ENCODE results near the gene SDHA. TPM values are rescaled to one million over a fixed set of nuclear protein-coding genes. Genes with fewer than 3 reads are reported as not detected.

The SDHA gene
- total and polyA plus RNA-seq, 2 of the 13 experiments (the other 11 are each of a cell fraction or from before 2014, with no cell fraction given), result 185 to 240 TPM

GRCh38 chr5:257148-257547, 39.0 kb downstream of the SDHA start:
- no peaks in the 10 kb centered on the region for H3K79me2 ChIP-seq (ENCODE audit: insufficient read depth, low read length)
- no peaks in the 10 kb centered on the region for H3K4me1 ChIP-seq (ENCODE audit: insufficient read depth, low read length)
- H3K9ac ChIP-seq (ENCODE audit: insufficient read depth, low read depth, low read length), result no peak overlapping the region
- no peak for ATAC-seq
- FAIRE-seq, result no peak
- H4K20me1 ChIP-seq (ENCODE audit: insufficient read depth, low read length), result no peaks in the 10 kb centered on the region
- ChIA-PET POLR2A (interaction anchor here (3.3 kb wide), 1 partner anchor 14 kb away, joined by 13 read pairs; the partner anchor contains the start of gene PDCD6), CTCF (ENCODE audit: low intra/inter-chr PET ratio, low total read pairs) (no interaction called here)
- H3K27ac ChIP-seq (ENCODE audit: extremely low read length, insufficient read depth, low read length), result no peak overlapping the region
- no peak overlapping the region for H3K4me3 ChIP-seq (replicated peaks in 1 of 3; ENCODE audit: insufficient read depth in 1 of 3, low read depth in 2 of 3, low read length in 3 of 3)
- no TSS peak for BruUV-seq (replicated peaks)
- H3K27me3 ChIP-seq (ENCODE audit: control insufficient read depth in 1 of 2, insufficient read depth in 2 of 2, low read length in 2 of 2), result no peaks in the 10 kb centered on the region; a peak in 1 of 5 replicates
- TF ChIP-seq ZNF644 (CRISPR knock-in tag; IDR thresholded peaks at IDR 0.05; ENCODE audit: low read depth) (no peak), KLF15 (CRISPR knock-in tag; IDR thresholded peaks at IDR 0.05; ENCODE audit: borderline replicate concordance) (no peak), SALL1 (CRISPR knock-in tag; IDR thresholded peaks at IDR 0.05) (no peak), ZNF326 (CRISPR knock-in tag; IDR thresholded peaks at IDR 0.05; ENCODE audit: borderline replicate concordance) (no peak), REPIN1 (CRISPR knock-in tag; IDR thresholded peaks at IDR 0.05; ENCODE audit: borderline replicate concordance, low read depth) (no peak), SP2 (CRISPR knock-in tag; IDR thresholded peaks at IDR 0.05) (no peak), BCLAF1 (IDR thresholded peaks at IDR 0.05) (no peak), NCOA5 (CRISPR knock-in tag; IDR thresholded peaks at IDR 0.05) (no peak), NFKB2 (CRISPR knock-in tag; IDR thresholded peaks at IDR 0.05; ENCODE audit: borderline replicate concordance) (no peak), ZNF136 (CRISPR knock-in tag; IDR thresholded peaks at IDR 0.05; ENCODE audit: low read depth) (no peak), ZNF777 (CRISPR knock-in tag; IDR thresholded peaks at IDR 0.05) (no peak), E2F1 (CRISPR knock-in tag; IDR thresholded peaks at IDR 0.05) (no peak), HNRNPK (IDR thresholded peaks at IDR 0.05; ENCODE audit: low read depth, low read length, poor library complexity, severe bottlenecking) (no peak), ZFX (CRISPR knock-in tag; IDR thresholded peaks at IDR 0.05; ENCODE audit: low read depth) (no peak), TAF1 (CRISPR knock-in tag; IDR thresholded peaks at IDR 0.05) (no peak)
- intact Hi-C loops (cut with micrococcal nuclease; ENCODE audit: unreplicated experiment), result no loop called here
- H3K36me3 ChIP-seq (replicated peaks in 1 of 2; ENCODE audit: control insufficient read depth in 1 of 2, insufficient read depth in 2 of 2, low read length in 2 of 2), result peaks cover 3 to 22% of the 10 kb centered on the region in 2 experiments; a peak in 4 of 5 replicates
- H2AFZ ChIP-seq (ENCODE audit: low read length), result no peak overlapping the region
- no peak for DNase-seq (ENCODE audit: low spot score)
- no peaks in the 10 kb centered on the region for H3K9me3 ChIP-seq (ENCODE audit: low read length)
- H3K4me2 ChIP-seq (ENCODE audit: low read depth, low read length), result no peak overlapping the region
- in situ Hi-C loops (cut with HindIII; ENCODE audit: extremely low pct_ligation_motif_present, low pct_unique_long_range_greater_than_20kb), result no loop called here
- 100% methylated on average over 3 of the region's 13 CpGs for WGBS (ENCODE audit: low lambda C conversion rate)
